Natural killer cell treated with Interleukin-12 subunit alpha and Interleukin-12 subunit beta and Interleukin-15 and Interleukin-18, amount 100 ng/mL, for 72 hours (primary cell): ENCODE measurements around the gene SLC35E4. TPM values are rescaled to one million over a fixed set of nuclear protein-coding genes. Genes with fewer than 3 reads are reported as not detected.
"Not testable (repeated sequence)": the region's sequence is repeated elsewhere in the genome, so short reads cannot be mapped to it uniquely, and the experiment has no call there.

Experiments
- ATAC-seq, 2 donors: fragments of 150-1000 bp; cut with Tn5 transposase in 1 of 2; sonication (Bioruptor Pico), chemical (Tn5 transposase) in 1 of 2; 2 replicates each; pipeline ENCODE4 v1.10.0; 2021
- DNase-seq: peaks from one replicate; pipeline ENCODE4 v3.0.0; 2022; ENCODE audit warnings: low spot score
- H3K27ac Mint-ChIP-seq, 2 donors: 1 replicate in 1 of 2; 2 replicates in 1 of 2; pipeline ENCODE4 v1.8.0; 2022; ENCODE audit warnings: mixed read lengths in 2 of 2, mild to moderate bottlenecking in 1 of 2, moderate library complexity in 1 of 2
- H3K27me3 Mint-ChIP-seq, 2 donors: 1 replicate in 1 of 2; 2 replicates in 1 of 2; pipeline ENCODE4 v1.8.0; 2022; ENCODE audit warnings: mixed read lengths in 2 of 2
- H3K36me3 Mint-ChIP-seq: one replicate; pipeline ENCODE4 v1.8.0; 2022; ENCODE audit warnings: mixed read lengths
- H3K4me1 Mint-ChIP-seq, 2 donors: 1 replicate in 1 of 2; 2 replicates in 1 of 2; pipeline ENCODE4 v1.8.0; 2022; ENCODE audit warnings: low read depth in 2 of 2, mixed read lengths in 2 of 2, mild to moderate bottlenecking in 1 of 2
- H3K4me3 Mint-ChIP-seq: one replicate; pipeline ENCODE4 v1.8.0; 2022; ENCODE audit warnings: mixed read lengths
- H3K9me3 Mint-ChIP-seq: 2 replicates; pipeline ENCODE4 v1.8.0; 2022; ENCODE audit warnings: mixed read lengths
- total RNA-seq, 2 donors: library from RNA; stranded (reverse); gene quantifications; one replicate each; pipeline ENCODE4 v1.2.3, GENCODE V29; 2022

Gene SLC35E4, protein sequence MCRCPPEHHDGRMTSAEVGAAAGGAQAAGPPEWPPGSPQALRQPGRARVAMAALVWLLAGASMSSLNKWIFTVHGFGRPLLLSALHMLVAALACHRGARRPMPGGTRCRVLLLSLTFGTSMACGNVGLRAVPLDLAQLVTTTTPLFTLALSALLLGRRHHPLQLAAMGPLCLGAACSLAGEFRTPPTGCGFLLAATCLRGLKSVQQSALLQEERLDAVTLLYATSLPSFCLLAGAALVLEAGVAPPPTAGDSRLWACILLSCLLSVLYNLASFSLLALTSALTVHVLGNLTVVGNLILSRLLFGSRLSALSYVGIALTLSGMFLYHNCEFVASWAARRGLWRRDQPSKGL
- 1 to 10 TPM; 3.4 to 6.8 TPM for total RNA-seq

DNA sequence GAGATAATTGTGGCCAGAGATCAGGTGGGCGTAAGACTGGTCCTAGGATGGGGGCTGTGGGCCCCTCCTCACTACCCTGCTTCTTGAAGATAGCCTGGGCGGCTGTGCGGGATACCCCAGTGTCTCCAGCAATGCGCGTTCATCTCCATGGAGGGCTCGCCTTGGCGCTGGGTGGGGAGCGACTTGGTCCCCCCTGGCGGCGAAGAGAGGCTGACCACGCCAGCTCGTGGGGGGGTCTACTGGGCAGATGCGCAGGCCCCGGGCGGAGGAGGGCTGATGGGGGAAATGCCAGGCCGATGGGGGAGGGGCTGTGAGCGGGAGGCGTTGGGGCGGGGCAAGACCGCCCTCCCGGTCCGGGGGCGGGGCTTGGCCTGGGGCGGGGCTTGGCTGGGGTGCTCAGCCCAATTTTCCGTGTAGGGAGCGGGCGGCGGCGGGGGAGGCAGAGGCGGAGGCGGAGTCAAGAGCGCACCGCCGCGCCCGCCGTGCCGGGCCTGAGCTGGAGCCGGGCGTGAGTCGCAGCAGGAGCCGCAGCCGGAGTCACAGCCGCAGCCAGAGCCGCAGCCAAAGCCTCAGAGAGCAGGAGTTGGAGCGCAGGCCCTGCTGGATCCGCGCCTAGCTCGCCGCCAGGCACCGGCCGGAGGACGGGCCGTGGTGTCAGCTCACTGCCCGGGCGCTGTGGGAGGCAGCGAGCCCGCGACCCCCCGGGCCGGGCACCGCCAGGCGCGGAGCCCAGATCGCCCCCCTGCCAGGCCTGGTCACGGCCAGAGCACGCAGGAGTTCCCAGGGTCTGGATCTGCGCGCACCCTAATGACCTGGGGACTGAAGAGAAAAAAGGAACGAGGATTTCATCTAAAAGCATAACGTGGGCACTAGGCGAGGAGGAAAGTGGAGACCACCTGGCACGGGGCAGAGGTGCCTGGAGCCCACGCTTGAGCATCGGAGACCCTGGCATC is at the start of gene SLC35E4:
Gene SLC35E4, plus strand, starts transcription at position 509 of the 953 bp plus-strand sequence. CDS start 670 bp downstream, outside the sequence.
- H3K4me1 Mint-ChIP-seq, result peaks cover 10 to 12% of the 10 kb centered on the region in 2 donors
- ATAC-seq, result peak; percentile 93 to 94
- no peaks in the 10 kb centered on the region for H3K9me3 Mint-ChIP-seq
- peak; percentile 95 for DNase-seq
- H3K27ac Mint-ChIP-seq, result peak within 1 kb of the TSS; percentile 90 to 92
- no peaks in the 10 kb centered on the region for H3K36me3 Mint-ChIP-seq
- H3K4me3 Mint-ChIP-seq, result peak within 1 kb of the TSS; percentile 85
- H3K27me3 Mint-ChIP-seq, result no peaks in the 10 kb centered on the region

DNA sequence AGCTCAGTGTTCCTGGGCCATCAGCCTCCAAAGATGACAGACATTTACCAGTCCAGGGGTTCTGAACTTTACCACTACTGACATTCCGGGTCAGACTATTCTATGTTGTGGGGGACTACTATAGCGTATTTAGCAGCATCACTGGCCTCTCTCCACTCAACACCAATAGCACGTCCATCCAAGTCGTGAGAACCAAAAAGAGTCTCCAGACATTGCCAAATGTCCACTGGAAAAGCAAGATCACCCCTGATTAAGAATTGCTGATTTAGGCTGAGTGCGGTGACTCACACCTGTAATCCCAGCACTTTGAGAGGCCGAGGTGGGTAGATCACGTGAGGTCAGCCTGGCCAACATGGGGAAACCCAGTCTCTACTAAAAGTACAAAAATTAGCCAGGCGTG is 49.2 kb upstream of the SLC35E4 start:
- no peak for ATAC-seq
- H3K4me3 Mint-ChIP-seq, result no peak overlapping the region
- no peak overlapping the region for H3K27ac Mint-ChIP-seq
- no peak for DNase-seq
- H3K9me3 Mint-ChIP-seq, result no peaks in the 10 kb centered on the region
- no peaks in the 10 kb centered on the region for H3K27me3 Mint-ChIP-seq
- H3K36me3 Mint-ChIP-seq, result peaks cover 5% of the 10 kb centered on the region
- peaks cover 2 to 4% of the 10 kb centered on the region in 2 donors for H3K4me1 Mint-ChIP-seq

DNA sequence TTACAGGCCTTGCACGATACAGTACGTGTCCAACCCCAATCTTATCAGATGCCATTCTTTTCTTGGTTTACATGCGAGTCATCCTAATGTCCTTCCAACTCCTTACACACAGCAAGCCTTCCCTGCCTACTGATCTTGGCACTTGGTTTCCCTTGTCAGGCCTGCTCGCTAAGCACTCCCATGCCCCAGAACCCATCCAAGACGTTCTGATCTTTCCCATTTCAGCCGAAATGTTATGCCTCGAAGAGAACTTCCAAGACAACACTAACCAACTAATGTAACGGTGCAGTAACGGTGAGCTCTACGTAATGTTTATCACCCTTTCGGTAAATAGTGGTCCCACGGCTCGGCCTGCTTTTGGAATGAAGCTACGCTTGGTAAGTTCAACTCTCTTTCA is 44.4 kb upstream of the SLC35E4 start:
- Mint-ChIP-seq H3K9me3 (no peaks in the 10 kb centered on the region), H3K4me3 (no peak overlapping the region), H3K36me3 (peaks cover 4% of the 10 kb centered on the region), H3K27ac (no peak overlapping the region), H3K4me1 (peaks cover 0 to 4% of the 10 kb centered on the region in 2 donors), H3K27me3 (peaks cover 0 to 4% of the 10 kb centered on the region in 2 donors)
- ATAC-seq (no peak), DNase-seq (no peak)

DNA sequence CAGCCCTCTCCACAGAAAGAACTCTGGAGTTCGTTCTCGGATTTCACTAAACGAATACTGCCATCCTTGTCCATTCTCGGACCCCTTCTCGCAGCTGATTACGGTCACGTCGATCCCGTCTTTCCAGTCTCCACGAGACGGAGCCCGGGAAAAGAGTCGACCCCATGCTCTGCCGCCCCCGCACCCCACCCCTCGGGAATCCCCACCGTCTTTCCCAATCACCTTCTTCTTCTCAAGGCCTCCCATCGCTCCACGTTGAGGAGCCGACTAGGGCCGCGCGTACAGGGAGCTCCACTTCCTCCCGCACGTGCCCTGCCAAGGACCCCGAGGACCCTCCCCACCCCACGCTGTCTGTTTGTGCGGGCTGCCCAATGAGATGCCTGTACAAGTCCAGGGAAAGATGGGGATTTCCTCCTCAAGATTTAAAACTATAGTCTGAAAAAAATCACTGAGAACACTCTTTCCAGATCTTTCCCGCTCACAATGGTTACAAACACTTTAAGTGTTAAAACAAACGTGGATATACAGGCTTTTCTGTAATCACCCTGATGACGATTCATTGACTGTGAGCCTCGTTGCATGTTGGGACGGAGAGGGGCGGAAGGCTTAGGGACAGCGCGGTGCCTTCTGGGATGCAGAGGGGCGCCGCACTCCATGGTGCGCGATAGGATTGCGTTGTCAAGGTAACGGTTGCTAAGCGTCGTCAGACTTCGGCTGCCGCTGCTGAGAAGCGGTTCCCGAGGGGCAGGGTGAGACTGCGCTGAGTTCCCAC is 43.8 kb upstream of the SLC35E4 start, which contains the start of gene PES1:
Gene PES1, minus strand, starts transcription at position 323 of the 772 bp plus-strand sequence. Its CDS starts 77 bp downstream, at position 246.
- Mint-ChIP-seq H3K4me3 (no peak within 1 kb of the TSS), H3K4me1 (no peaks in the 10 kb centered on the region), H3K27me3 (peaks cover 0 to 4% of the 10 kb centered on the region in 2 donors), H3K36me3 (no peaks in the 10 kb centered on the region), H3K27ac (no peak within 1 kb of the TSS), H3K9me3 (no peaks in the 10 kb centered on the region)
- DNase-seq (peak; percentile 94), ATAC-seq (peak; percentile 100)

DNA sequence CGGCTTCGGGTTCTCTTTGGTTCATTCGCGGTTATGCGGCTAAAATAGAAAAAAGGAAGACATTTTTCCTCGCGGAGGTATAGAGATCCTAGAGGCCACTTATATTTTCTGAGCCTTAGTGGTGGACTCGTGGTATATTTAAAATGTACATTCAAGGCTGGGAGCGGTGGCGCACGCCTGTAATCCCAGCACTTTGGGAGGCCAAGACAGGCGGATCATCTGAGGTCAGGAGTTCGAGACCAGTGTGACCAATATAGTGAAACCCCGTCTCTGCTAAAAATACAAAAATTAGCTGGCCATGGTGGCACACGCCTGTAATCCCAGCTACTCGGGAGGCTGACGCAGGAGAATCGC is 43.2 kb upstream of the SLC35E4 start:
- H3K4me3 Mint-ChIP-seq, H3K4me1 Mint-ChIP-seq, H3K9me3 Mint-ChIP-seq, DNase-seq, H3K27me3 Mint-ChIP-seq, H3K27ac Mint-ChIP-seq, H3K36me3 Mint-ChIP-seq, ATAC-seq: not testable (repeated sequence)

DNA sequence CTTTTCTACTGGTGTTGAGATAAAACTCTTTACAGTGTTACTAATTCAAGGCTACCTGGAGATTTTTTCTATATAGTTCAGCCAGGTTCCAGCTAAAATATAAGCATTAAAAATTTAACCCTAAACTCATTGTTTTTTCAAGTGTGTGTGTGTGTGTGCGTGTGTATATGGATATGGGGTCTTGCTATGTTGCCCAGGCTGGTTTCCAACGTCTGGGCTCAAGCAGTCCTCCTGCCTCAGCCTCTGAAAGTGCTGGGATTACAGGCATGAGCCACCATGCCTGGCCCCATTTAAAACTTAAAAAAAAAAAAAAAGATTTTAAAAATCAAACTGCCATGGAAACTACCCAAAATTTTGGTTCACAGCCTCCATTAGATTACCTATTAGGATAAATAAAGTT is 39.4 kb upstream of the SLC35E4 start:
- no peak for DNase-seq
- Mint-ChIP-seq H3K27ac (no peak overlapping the region), H3K9me3 (no peaks in the 10 kb centered on the region), H3K4me1 (no peaks in the 10 kb centered on the region), H3K36me3 (no peaks in the 10 kb centered on the region), H3K27me3 (peaks cover 0 to 4% of the 10 kb centered on the region in 2 donors), H3K4me3 (no peak overlapping the region)
- no peak for ATAC-seq

DNA sequence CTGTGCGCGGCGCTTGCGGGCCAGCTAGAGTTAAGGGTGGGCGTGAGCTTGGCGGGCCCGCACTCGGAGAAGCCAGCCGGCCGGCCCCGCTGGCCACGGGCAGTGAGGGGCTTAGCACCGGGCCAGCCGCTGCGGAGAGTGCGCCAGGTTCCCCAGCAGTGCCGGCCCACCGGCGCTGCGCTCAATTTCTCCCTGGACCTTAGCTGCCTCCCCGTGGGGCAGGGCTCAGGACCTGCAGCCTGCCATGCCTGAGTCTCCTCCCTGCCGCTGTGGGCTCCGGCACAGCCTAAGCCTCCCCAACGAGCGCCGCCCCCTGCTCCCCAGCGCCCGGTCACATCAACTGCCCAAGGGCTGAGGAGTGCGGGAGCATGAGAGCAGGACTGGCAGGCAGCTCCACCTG is 38.7 kb upstream of the SLC35E4 start:
- no peaks in the 10 kb centered on the region for H3K4me1 Mint-ChIP-seq
- ATAC-seq, result no peak

DNA sequence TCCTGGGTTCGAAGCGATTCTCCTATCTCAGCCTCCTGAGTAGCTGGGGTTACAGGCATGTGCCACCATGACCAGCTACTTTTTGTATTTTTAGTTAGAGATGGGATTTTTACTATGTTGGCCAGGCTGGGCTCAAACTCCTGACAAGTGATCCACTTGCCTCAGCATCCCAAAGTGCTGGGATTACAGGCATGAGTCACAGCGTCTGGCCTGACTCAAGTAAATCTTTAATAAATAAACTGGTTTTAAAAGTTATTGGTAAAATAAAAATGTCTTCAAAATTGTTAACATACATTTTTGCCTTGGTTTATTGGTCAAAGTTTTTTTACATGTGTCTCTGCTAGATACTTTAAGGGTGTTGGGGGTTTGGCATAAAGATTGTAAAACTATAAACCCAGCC is 36.6 kb upstream of the SLC35E4 start:
- ATAC-seq, result no peak
- no peaks in the 10 kb centered on the region for H3K27me3 Mint-ChIP-seq
- H3K9me3 Mint-ChIP-seq, result no peaks in the 10 kb centered on the region
- H3K4me3 Mint-ChIP-seq, result no peak overlapping the region
- H3K36me3 Mint-ChIP-seq, result no peaks in the 10 kb centered on the region
- no peak overlapping the region for H3K27ac Mint-ChIP-seq
- peaks cover 0 to 3% of the 10 kb centered on the region in 2 donors for H3K4me1 Mint-ChIP-seq
- DNase-seq, result no peak

More for the DNA sequence above, 38.7 kb upstream of the SLC35E4 start:
- no peak overlapping the region for H3K4me3 Mint-ChIP-seq
- H3K36me3 Mint-ChIP-seq, result no peaks in the 10 kb centered on the region
- peaks cover 0 to 4% of the 10 kb centered on the region in 2 donors for H3K27me3 Mint-ChIP-seq
- DNase-seq, result no peak
- no peak overlapping the region for H3K27ac Mint-ChIP-seq
- no peaks in the 10 kb centered on the region for H3K9me3 Mint-ChIP-seq

DNA sequence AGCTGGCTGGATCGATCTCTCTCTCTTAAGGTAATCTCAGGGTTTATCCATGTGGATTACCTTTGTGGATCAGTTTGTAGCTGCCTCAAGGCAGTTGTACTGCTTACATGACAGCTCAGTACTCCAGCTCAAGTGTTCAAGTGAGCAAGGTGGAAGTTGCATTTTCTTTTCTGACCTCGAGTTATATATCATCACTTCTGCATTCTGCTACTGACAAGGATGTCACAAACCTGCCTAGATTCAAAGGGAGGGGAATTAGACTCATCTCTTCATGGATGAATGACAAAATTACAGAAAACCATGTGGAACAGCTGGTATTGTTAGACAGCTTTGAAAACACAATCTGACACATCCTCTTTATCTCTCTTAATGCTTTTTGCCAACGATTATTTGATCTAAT is 34.7 kb upstream of the SLC35E4 start:
- Mint-ChIP-seq H3K9me3 (no peaks in the 10 kb centered on the region), H3K4me1 (peaks cover 5 to 11% of the 10 kb centered on the region in 2 donors), H3K27ac (no peak overlapping the region), H3K36me3 (no peaks in the 10 kb centered on the region), H3K27me3 (no peaks in the 10 kb centered on the region), H3K4me3 (no peak overlapping the region)
- ATAC-seq (no peak), DNase-seq (no peak)

DNA sequence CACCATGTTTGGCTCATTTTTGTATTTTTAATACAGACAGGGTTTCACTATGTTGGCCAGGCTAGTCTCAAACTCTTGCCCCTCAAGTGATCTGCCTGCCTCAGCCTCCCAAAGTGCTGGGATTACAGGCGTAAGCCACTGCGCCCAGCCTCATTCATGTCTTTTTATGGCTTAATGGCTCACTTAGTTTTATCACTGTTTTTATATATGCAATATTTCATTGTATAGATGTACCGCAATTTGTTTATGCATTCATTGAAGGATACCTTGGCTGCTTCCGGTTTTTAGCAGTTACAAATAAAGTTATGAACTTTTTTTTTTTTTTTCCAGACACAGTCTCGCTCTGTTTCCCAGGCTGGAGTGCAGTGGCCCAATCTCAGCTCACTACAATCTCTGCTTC is 34.1 kb upstream of the SLC35E4 start:
- no peak for DNase-seq
- ATAC-seq, result no peak
- H3K4me3 Mint-ChIP-seq, result no peak overlapping the region
- no peaks in the 10 kb centered on the region for H3K9me3 Mint-ChIP-seq
- no peak overlapping the region for H3K27ac Mint-ChIP-seq
- no peaks in the 10 kb centered on the region for H3K27me3 Mint-ChIP-seq
- no peaks in the 10 kb centered on the region for H3K36me3 Mint-ChIP-seq
- H3K4me1 Mint-ChIP-seq, result peaks cover 5 to 12% of the 10 kb centered on the region in 2 donors

DNA sequence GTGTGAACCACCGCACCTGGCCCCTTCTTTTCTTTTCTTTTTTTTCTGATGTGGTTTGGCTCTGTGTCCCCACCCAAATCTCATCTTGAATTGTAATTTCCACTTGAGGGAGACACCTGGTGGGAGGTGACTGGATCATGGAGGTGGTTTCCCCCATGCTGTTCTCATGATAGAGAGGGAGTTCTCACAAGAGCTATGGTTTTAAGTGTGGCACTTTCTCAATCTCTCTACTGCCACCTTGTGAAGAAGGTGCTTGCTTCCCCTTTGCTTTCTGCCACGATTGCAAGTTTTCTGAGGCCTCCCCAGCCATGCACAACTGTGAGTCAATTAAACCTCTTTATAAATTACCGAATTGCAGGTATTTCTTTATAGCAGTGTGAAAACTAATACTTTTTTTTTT is 33.5 kb upstream of the SLC35E4 start:
- no peak for DNase-seq
- Mint-ChIP-seq H3K9me3 (no peaks in the 10 kb centered on the region), H3K27me3 (no peaks in the 10 kb centered on the region), H3K36me3 (no peaks in the 10 kb centered on the region), H3K4me3 (no peak overlapping the region), H3K27ac (no peak overlapping the region), H3K4me1 (peaks cover 7 to 15% of the 10 kb centered on the region in 2 donors)
- ATAC-seq, result no peak

DNA sequence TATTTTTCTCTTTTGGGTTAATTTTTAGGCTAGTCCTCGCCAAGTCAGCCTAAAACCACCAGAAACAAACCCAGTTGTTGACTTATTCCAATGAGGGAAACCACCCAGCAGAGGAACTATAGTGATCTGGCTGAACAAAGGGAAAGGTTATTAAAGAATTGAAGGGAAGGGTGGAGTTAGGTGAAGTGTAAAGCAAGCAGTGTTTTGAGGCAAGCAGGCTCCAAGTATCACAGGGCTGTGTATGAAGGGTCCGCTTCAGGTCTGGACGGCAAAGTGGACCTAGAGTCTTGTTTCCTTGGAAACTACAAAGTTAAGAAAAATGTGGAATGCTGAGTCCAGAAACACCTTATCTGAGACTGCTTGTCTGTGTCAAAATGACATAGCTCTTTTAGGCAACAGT is 31.8 kb upstream of the SLC35E4 start:
- H3K36me3 Mint-ChIP-seq, result no peaks in the 10 kb centered on the region
- no peak for ATAC-seq
- H3K27me3 Mint-ChIP-seq, result peaks cover 0 to 3% of the 10 kb centered on the region in 2 donors
- H3K9me3 Mint-ChIP-seq, result no peaks in the 10 kb centered on the region
- DNase-seq, result no peak
- H3K27ac Mint-ChIP-seq, result no peak overlapping the region
- no peak overlapping the region for H3K4me3 Mint-ChIP-seq
- peaks cover 13 to 21% of the 10 kb centered on the region in 2 donors for H3K4me1 Mint-ChIP-seq

DNA sequence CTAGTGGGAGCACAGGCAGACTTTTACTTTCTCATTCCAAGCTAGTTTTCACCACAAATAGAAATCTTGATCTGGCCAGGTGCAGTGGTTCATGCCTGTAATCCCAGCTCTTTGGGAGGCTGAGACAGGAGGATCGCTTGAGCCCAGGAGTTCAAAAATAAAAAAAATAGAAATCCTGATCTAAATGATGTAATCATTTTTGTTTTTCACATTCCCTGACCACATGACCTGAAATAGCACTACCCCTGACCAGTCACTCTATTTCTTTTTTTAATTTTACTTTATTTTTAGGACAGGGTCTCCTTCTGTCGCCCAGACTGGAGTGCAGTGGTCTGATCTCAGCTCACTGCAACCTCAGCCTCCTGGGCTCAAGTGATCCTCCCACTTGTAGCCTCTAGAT is 30.9 kb upstream of the SLC35E4 start:
- no peak for DNase-seq
- Mint-ChIP-seq H3K27me3 (peaks cover 0 to 6% of the 10 kb centered on the region in 2 donors), H3K9me3 (no peaks in the 10 kb centered on the region), H3K4me3 (no peak overlapping the region), H3K27ac (no peak overlapping the region), H3K4me1 (peaks cover 22 to 29% of the 10 kb centered on the region in 2 donors), H3K36me3 (no peaks in the 10 kb centered on the region)
- ATAC-seq, result no peak
